Coronary artery (tissue), 2 donors: ENCODE results near the gene OSBPL9.
"Not testable (repeated sequence)": the region's sequence is repeated elsewhere in the genome, so short reads cannot be mapped to it uniquely, and the experiment has no call there.

Experiments
- DNase-seq: peaks from one replicate; pipeline ENCODE4 v3.0.0-alpha.2; 2017; ENCODE audit warnings: low spot score
- H3K27ac ChIP-seq, 2 donors: fragments of 200-600 bp; sonication (generic); one replicate each; pipeline ENCODE4 v1.5.1; 2016 to 2019
- H3K4me3 ChIP-seq: fragments of 200-600 bp; sonication (generic); 2 replicates; pipeline ENCODE4 v1.5.1; 2016; ENCODE audit warnings: mild to moderate bottlenecking, moderate library complexity
- CTCF ChIP-seq: fragments of 200-600 bp; sonication (generic); IDR thresholded peaks from one replicate; pipeline ENCODE4 v1.5.1; 2019; ENCODE audit warnings: antibody characterized with exemption

The OSBPL9 gene

GRCh38 chr1:51644020-51644419 is 27.1 kb downstream of the OSBPL9 start:
- H3K27ac ChIP-seq = peak overlapping the region; percentile 84 to 88
- no peak for DNase-seq
- TF ChIP-seq CTCF = no peak

GRCh38 chr1:51644533-51645197 is 27.8 kb downstream of the OSBPL9 start:
- no peak for DNase-seq
- peak overlapping the region; percentile 64 to 88 for H3K27ac ChIP-seq
- H3K4me3 ChIP-seq = peak overlapping the region; percentile 24
- TF ChIP-seq CTCF = no peak

More at GRCh38 chr1:51644020-51644419, 27.1 kb downstream of the OSBPL9 start:
- H3K4me3 ChIP-seq = no peak overlapping the region

- H3K27ac ChIP-seq, DNase-seq, H3K4me3 ChIP-seq: not testable (repeated sequence)
These were observed 29.7 kb downstream of the OSBPL9 start for GRCh38 chr1:51646592-51646991.

GRCh38 chr1:51648180-51649109 is 31.6 kb downstream of the OSBPL9 start:
- TF ChIP-seq CTCF = no peak
- no peak for DNase-seq
- Histone ChIP-seq H3K27ac (peak overlapping the region; percentile 65 to 85), H3K4me3 (peak overlapping the region; percentile 7)

GRCh38 chr1:51649593-51650091 is 32.8 kb downstream of the OSBPL9 start:
- DNase-seq = no peak
- no peak for TF ChIP-seq CTCF
- Histone ChIP-seq H3K4me3 (no peak overlapping the region), H3K27ac (no peak overlapping the region)

- H3K4me3 ChIP-seq = no peak overlapping the region
- no peak overlapping the region for H3K27ac ChIP-seq
- DNase-seq = no peak
- TF ChIP-seq CTCF = no peak
These were observed 33.3 kb downstream of the OSBPL9 start for GRCh38 chr1:51650198-51650597.

GRCh38 chr1:51651552-51651942 is 34.7 kb downstream of the OSBPL9 start:
- no peak for TF ChIP-seq CTCF
- H3K27ac ChIP-seq = no peak overlapping the region
- no peak for DNase-seq
- H3K4me3 ChIP-seq = no peak overlapping the region
